ENCODE measurements around the gene RBM17.
"Not testable (repeated sequence)": the region's sequence is repeated elsewhere in the genome, so short reads cannot be mapped to it uniquely, and the experiment has no call there.

Gene RBM17

GRCh38 chr10:6163364-6164270 is 74.8 kb downstream of the RBM17 start:
- DNase-seq: peak; percentile 97

DNA sequence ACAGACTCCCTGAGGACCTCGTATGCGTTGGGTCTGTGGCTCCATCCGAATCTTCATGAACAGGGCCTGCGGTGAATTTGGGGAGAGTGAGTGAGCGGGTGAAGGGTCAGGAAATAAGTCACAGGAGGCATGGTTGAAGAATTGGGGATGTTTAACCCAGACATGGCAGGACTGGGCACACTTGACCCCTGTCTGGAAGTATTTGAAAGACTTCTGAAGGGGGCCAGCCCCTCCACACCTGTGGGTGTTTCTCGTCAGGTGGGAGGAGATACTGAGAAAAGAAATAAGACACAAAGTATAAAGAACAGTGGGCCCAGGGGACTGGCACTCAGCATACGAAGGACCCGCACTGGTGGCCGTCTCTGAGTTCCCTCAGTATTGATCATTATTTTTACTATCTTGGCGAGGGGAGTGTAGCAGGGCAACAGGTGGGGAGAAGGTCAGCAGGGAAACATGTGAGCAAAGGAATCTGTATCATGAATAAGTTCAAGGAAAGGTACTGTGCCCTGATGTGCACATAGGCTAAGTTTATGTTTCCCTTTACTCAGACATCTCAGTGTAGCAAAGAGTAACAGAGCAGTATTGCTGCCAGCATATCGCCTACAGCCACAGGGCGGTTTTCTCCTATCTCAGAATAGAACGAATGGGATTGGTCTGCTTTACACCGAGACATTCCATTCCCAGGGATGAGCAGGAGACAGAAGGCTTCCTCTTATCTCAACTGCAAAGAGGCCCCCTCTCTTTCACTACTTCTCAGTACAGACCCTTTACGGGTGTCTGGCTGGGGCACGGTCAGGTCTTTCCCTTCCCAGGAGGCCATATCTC is 75.6 kb downstream of the RBM17 start:
- peak; percentile 87 for DNase-seq

- no peak for DNase-seq
Measured at GRCh38 chr10:6165221-6165725, 76.4 kb downstream of the RBM17 start.

DNA sequence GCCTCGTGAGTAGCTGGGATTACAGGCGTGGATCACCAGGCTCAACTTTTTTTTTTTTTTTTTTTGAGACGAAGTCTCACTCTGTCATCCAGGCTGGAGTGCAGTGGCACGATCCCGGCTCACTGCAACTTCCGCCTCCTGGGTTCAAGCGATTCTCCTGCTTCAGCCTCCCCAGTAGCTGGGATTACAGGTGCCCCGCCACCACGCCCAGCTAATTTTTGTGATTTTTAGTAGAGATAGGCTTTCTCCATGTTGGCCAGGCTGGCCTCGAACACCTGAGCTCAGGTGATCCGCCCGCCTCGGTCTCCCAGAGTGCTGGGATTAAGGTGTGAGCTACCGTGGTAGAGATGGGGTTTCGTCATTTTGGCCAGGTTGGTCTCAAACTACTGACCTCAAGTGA is 77.1 kb downstream of the RBM17 start:
- not testable (repeated sequence) for DNase-seq
